ENCODE results near the gene AMBRA1. TPM values are rescaled to one million over a fixed set of nuclear protein-coding genes. Genes with fewer than 3 reads are reported as not detected.

Gene AMBRA1
- polyA plus RNA-seq, 1 donor from 2014 or later = 34.5 TPM

DNA sequence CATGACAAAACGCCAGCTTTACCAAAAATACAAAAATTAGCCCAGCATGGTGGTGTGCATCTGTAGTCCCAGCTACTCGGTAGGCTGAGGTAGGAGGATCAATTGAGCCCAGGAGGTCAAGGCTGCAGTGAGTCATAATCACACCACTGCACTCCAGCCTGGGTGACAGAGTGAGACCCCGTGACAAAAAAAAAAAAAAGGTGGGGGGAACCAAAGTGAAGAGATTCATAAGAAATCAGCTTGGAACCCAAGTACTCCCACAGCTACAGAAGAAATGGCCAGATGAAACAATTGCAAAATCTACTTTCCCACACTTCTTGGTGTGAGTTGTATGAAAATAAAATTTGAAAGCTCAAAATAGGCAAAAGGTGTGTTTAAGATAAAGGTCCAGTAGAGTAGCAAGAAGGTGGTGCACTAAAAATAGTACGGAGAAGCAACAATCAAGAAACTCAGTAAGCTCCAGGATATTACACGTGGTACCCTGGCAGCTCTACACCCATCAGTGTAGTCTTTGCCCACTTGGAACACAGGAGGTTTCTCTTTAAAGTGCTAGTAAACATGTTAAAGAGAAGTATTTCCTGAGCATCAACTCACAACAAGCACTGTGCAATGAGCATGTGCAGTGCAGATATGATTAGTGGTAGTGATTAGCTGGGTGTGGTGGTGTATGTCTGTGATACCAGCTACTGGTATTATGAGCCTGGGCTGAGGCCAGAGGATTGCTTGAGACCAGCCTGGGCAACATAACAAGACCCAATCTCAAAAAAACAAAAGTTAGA is 17.9 kb upstream of the AMBRA1 start:
- Histone ChIP-seq H4K20me1 (ENCODE audit: insufficient read depth) (no peaks in the 10 kb centered on the region), H3F3A (ENCODE audit: insufficient read depth, low read length, poor library complexity, severe bottlenecking) (no peaks in the 10 kb centered on the region), H3K27me3 (ENCODE audit: insufficient read depth, low read depth, low read length) (no peaks in the 10 kb centered on the region), H3K9me2 (ENCODE audit: insufficient read depth, low read length) (no peaks in the 10 kb centered on the region), H3K9me3 (ENCODE audit: low read length) (no peaks in the 10 kb centered on the region), H3K36me3 (ENCODE audit: insufficient read depth, low read length) (no peaks in the 10 kb centered on the region), H3K4me3 (ENCODE audit: low read length) (peak overlapping the region; percentile 26), H3K79me2 (replicated peaks; ENCODE audit: insufficient read depth, low read length) (peaks cover 7% of the 10 kb centered on the region), H3K4me2 (ENCODE audit: low read length) (no peak overlapping the region), H2AFZ (ENCODE audit: low read depth, low read length) (no peak overlapping the region), H3K9ac (ENCODE audit: low read length) (no peak overlapping the region), H3K27ac (ENCODE audit: low read length) (no peak overlapping the region)
- TF ChIP-seq TAF1 (IDR thresholded peaks at IDR 0.05; ENCODE audit: low read depth) = no peak
- TF ChIP-seq MXI1 (conservative IDR thresholded peaks at IDR 0.05; ENCODE audit: poor library complexity, severe bottlenecking) = no peak
- TF ChIP-seq POLR2AphosphoS5 (IDR thresholded peaks at IDR 0.05) = no peak
- TF ChIP-seq RAD21 (conservative IDR thresholded peaks at IDR 0.05) = no peak
- TF ChIP-seq EP300 (conservative IDR thresholded peaks at IDR 0.05; ENCODE audit: poor library complexity, severe bottlenecking) = no peak
- TF ChIP-seq EZH2 (IDR thresholded peaks at IDR 0.05; ENCODE audit: borderline replicate concordance, insufficient read depth, low read length, poor library complexity, severe bottlenecking) = no peak
- TF ChIP-seq SMC3 (conservative IDR thresholded peaks at IDR 0.05; ENCODE audit: poor library complexity) = no peak
- no peak for TF ChIP-seq CTCF (IDR thresholded peaks at IDR 0.05; ENCODE audit: poor library complexity, severe bottlenecking)
- TF ChIP-seq, protein P1, sequence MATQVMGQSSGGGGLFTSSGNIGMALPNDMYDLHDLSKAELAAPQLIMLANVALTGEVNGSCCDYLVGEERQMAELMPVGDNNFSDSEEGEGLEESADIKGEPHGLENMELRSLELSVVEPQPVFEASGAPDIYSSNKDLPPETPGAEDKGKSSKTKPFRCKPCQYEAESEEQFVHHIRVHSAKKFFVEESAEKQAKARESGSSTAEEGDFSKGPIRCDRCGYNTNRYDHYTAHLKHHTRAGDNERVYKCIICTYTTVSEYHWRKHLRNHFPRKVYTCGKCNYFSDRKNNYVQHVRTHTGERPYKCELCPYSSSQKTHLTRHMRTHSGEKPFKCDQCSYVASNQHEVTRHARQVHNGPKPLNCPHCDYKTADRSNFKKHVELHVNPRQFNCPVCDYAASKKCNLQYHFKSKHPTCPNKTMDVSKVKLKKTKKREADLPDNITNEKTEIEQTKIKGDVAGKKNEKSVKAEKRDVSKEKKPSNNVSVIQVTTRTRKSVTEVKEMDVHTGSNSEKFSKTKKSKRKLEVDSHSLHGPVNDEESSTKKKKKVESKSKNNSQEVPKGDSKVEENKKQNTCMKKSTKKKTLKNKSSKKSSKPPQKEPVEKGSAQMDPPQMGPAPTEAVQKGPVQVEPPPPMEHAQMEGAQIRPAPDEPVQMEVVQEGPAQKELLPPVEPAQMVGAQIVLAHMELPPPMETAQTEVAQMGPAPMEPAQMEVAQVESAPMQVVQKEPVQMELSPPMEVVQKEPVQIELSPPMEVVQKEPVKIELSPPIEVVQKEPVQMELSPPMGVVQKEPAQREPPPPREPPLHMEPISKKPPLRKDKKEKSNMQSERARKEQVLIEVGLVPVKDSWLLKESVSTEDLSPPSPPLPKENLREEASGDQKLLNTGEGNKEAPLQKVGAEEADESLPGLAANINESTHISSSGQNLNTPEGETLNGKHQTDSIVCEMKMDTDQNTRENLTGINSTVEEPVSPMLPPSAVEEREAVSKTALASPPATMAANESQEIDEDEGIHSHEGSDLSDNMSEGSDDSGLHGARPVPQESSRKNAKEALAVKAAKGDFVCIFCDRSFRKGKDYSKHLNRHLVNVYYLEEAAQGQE (IDR thresholded peaks at IDR 0.05; ENCODE audit: borderline replicate concordance) = no peak

GRCh38 chr11:46609386-46609785 is 15.6 kb upstream of the AMBRA1 start:
- Histone ChIP-seq H3K27ac (ENCODE audit: low read length) (no peak overlapping the region), H3K4me2 (ENCODE audit: low read length) (no peak overlapping the region), H3K9ac (ENCODE audit: low read length) (no peak overlapping the region), H3K9me3 (ENCODE audit: low read length) (no peaks in the 10 kb centered on the region), H3K9me2 (ENCODE audit: insufficient read depth, low read length) (no peaks in the 10 kb centered on the region), H3K36me3 (ENCODE audit: insufficient read depth, low read length) (no peaks in the 10 kb centered on the region), H3K79me2 (replicated peaks; ENCODE audit: insufficient read depth, low read length) (peaks cover 3% of the 10 kb centered on the region), H3K27me3 (ENCODE audit: insufficient read depth, low read depth, low read length) (no peaks in the 10 kb centered on the region), H3F3A (ENCODE audit: insufficient read depth, low read length, poor library complexity, severe bottlenecking) (no peaks in the 10 kb centered on the region), H4K20me1 (ENCODE audit: insufficient read depth) (no peaks in the 10 kb centered on the region), H2AFZ (ENCODE audit: low read depth, low read length) (no peak overlapping the region), H3K4me3 (ENCODE audit: low read length) (no peak overlapping the region)
- TF ChIP-seq TAF1 (IDR thresholded peaks at IDR 0.05; ENCODE audit: low read depth) (no peak), MXI1 (conservative IDR thresholded peaks at IDR 0.05; ENCODE audit: poor library complexity, severe bottlenecking) (no peak), SMC3 (conservative IDR thresholded peaks at IDR 0.05; ENCODE audit: poor library complexity) (no peak), EP300 (conservative IDR thresholded peaks at IDR 0.05; ENCODE audit: poor library complexity, severe bottlenecking) (no peak), EZH2 (IDR thresholded peaks at IDR 0.05; ENCODE audit: borderline replicate concordance, insufficient read depth, low read length, poor library complexity, severe bottlenecking) (no peak), POLR2AphosphoS5 (IDR thresholded peaks at IDR 0.05) (no peak), RAD21 (conservative IDR thresholded peaks at IDR 0.05) (no peak), CTCF (IDR thresholded peaks at IDR 0.05; ENCODE audit: poor library complexity, severe bottlenecking) (no peak)
- TF ChIP-seq, protein P1 (IDR thresholded peaks at IDR 0.05; ENCODE audit: borderline replicate concordance) = no peak

All from neural cell (in vitro differentiated cells).